ENCODE data around the gene C19orf12.

- TF ChIP-seq CTCF (conservative IDR thresholded peaks at IDR 0.05; ENCODE audit: low read length) (no peak), EZH2phosphoT487 (IDR thresholded peaks at IDR 0.05; ENCODE audit: borderline replicate concordance, low read depth, low read length) (no peak)
Observed at GRCh38 chr19:29724746-29725145, 9.7 kb upstream of the C19orf12 start.

Data from OCI-LY7 (cell line).